HG02943 (cell line): ENCODE results near the gene FAM170B.

Experiments used
- ATAC-seq: cut with Tn5 transposase; IDR thresholded peaks from one replicate; pipeline ENCODE4 v1.9.1; 2021; ENCODE audit warnings: mild to moderate bottlenecking, low read depth, moderate library complexity; ENCODE audit not compliant: unreplicated experiment

Gene FAM170B

DNA sequence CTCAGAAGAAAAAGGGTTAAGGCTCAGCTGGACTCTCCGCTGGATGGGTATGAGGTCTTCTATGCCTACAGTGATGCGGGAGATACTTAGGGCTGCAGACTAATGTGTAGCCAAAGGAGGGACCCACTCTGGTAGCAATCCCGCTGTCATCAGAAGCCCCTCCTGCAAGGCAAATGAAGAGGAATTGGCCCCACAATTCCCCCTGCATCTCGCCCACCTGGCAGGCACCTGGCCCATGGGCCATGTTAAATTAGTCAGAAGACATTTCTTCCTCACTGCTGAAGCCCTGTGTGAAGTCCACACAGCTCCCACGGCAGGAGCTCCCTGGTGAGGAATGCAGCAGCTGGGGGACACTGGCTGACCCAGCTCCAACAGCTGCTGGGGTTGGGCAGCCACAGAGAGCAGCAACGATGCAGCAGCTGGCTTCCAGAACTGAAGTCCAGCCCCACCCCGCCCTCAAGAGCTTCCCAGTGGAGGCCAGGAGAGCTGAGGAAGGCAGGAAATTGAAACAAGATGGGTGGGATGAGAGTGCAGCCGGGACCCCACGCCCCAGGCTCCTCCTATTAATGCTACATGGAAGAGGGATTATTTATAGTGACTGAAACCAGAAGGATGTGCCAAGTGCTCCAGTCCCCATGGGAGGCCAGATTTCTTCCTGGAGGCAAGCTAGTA is 24.0 kb downstream of the FAM170B start:
- no peak for ATAC-seq

- no peak for ATAC-seq
Observed at GRCh38 chr10:49108656-49109055, 25.2 kb downstream of the FAM170B start.

- ATAC-seq: no peak
Observed at GRCh38 chr10:49107887-49108267, 25.9 kb downstream of the FAM170B start.

GRCh38 chr10:49107111-49107886 is 26.5 kb downstream of the FAM170B start:
- no peak for ATAC-seq

GRCh38 chr10:49106451-49106850 is 27.4 kb downstream of the FAM170B start:
- no peak for ATAC-seq

DNA sequence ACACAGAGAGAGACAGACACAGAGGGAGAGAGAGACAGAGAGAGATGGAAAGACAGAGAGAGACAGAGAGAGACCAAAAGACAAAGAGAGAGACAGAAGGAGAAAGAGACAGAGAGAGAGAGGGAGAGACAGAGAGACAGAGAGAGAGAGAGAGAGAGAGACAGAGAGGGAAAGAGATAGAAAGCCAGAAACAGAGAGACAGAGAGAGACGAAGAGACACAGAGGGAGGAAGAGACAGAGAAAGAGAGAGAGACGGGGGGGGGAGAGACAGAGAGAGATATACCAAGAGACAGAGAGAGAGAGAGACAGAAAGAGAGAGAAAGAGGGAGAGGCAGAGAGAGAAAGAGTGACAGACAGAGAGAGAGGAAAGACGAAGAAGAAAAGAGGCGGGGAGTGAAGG is 28.7 kb downstream of the FAM170B start:
- ATAC-seq: no peak

DNA sequence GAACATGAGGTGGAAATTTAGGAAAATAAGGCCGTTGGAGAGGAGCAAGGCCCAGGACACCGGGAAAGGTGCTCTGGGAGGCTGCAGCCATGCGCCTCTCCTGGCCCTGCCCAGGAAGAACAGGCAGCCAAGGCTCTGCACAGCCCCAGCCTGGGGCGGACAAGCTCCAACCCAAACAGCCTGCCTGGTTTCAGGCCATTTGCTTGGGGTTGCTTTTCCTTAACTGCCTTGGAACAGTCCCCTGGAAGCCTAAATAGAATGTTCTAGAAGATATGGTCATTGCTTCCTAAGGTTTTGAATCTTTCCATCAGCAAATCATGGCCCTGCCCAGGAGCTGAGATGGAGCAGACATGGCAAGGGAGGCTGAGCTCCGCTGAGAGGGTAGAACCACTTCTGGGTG is 29.5 kb downstream of the FAM170B start:
- ATAC-seq: no peak

- no peak for ATAC-seq
Observed at GRCh38 chr10:49103761-49104160, 30.1 kb downstream of the FAM170B start.

DNA sequence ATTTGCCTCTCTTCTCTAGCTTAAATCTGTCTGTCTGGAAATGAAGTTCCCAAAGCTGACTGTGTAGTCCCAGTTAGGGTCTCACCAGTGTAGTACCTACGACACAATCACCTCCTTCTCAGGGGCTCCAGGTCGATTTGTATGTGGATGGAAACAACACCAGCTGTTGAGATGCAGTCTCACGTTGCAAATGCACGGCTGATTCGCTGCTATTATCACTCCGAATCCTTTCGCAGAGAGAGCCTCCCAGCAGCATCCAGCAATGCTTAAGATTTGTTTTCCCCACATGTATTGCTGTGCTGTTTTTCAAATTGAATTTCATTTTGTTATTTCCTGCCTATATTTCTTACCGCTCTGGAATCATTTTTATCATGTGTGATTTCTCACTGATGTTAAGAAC is 34.8 kb downstream of the FAM170B start:
- ATAC-seq: no peak

GRCh38 chr10:49096890-49097445 is 36.9 kb downstream of the FAM170B start:
- no peak for ATAC-seq

- ATAC-seq: no peak
Observed at GRCh38 chr10:49094646-49095045, 39.2 kb downstream of the FAM170B start.

DNA sequence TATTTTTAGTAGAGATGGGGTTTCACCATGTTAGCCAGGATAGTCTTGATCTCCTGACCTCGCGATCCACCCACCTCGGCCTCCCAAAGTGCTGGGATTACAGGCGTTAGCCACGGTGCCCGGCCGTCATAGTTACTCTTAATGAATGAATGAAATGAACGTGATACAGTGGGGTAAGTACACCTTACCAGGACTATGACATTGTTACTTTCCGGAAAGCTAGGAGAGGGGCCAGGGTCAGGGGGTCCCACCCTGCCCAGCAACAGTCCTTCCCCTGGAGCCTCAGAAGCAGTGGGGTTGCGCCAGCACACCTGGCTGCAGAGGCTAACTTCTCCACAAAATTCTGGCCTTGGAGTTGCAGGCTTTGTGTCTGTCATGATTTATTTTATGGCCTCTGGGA is 39.9 kb downstream of the FAM170B start:
- ATAC-seq: no peak

GRCh38 chr10:49092477-49092876 is 41.3 kb downstream of the FAM170B start:
- ATAC-seq: no peak

DNA sequence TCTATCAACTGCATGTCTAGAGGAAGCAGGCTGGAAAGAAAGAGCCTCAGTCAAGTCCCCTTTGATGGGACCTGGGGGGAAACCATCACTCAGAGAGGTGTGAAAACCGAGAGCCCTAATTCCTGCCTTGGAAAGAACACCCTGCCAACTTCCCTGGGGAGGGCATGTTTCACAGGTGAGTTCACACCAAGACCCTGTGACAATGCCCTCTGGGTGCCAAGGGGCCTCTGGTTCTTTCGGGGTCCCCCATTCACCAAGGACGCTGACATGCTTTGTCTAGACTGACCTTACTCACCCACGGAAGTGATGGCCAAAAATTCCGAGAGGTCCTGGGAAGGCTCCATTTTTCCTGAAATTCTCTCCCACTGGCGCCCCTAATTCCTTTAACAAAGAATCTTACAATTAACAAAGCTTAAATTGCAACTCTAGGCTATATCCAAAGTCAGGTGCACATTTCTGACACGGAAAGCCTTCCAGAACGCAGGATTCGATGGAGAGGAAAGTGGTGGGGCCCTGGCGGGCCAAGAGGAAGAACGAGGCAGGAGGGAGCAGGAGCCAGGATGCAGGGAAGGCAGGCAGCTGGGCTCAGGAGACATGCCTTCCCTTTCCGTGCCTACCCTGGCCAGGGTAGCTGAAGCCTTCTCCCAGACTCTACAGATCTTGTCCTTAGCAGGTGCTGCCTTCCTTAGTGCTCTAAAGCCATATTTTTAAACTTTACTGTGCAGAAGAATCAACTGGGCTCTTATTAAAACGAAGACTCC is 42.2 kb downstream of the FAM170B start:
- ATAC-seq: no peak

DNA sequence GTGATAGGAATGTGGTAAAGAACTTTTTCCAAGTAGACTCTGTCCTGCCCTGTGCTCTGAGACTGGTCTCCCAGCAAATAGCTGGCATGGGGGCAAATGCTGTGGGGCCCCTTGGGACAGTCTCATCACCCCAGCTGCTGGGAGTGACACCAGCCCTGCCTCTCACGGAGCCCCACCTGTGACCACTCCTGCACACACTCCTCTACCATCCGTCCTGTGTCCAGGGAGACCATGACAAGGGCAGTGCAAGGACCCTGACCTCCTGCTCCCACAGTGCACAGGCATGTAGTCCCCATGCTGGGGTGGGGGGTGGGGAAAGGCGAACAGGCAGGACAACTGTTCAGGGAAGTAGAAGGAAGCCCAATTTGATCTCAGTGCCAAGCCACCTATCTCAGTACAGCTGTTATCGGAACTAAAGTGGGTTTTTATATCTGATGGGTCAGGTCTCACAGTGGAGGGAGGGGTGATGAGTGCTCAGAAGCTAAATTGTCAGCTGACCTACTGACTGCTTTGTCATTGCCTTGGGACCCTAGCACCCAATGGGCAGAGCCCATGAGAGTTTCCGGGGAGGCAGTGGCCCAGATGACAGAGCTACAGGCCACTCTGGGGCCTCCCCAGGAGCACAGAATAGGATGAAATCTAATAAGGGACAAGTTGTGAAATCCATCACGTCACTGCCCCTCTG is 43.0 kb downstream of the FAM170B start:
- no peak for ATAC-seq

GRCh38 chr10:49090189-49090575 is 43.6 kb downstream of the FAM170B start:
- ATAC-seq: no peak

GRCh38 chr10:49089557-49090188 is 44.1 kb downstream of the FAM170B start:
- ATAC-seq: no peak

- ATAC-seq: no peak
Observed at GRCh38 chr10:49089152-49089551, 44.7 kb downstream of the FAM170B start.

- ATAC-seq: no peak
Observed at GRCh38 chr10:49086889-49087288, 46.9 kb downstream of the FAM170B start.

- ATAC-seq: no peak
Observed at GRCh38 chr10:49083261-49083660, 50.6 kb downstream of the FAM170B start.
